ENCODE measurements around the gene SLC4A5.

The SLC4A5 gene

GRCh38 chr2:74312913-74313312 lies 30.3 kb downstream of the SLC4A5 start:
- no peak for DNase-seq

GRCh38 chr2:74307720-74308119 lies 35.5 kb downstream of the SLC4A5 start:
- DNase-seq, result no peak

GRCh38 chr2:74304332-74305148 lies 38.7 kb downstream of the SLC4A5 start:
- no peak for DNase-seq

- no peak for DNase-seq
Measured at GRCh38 chr2:74302865-74303264, 40.4 kb downstream of the SLC4A5 start.

- no peak for DNase-seq
Measured at GRCh38 chr2:74301262-74301661, 42.0 kb downstream of the SLC4A5 start.

- no peak for DNase-seq
Measured at GRCh38 chr2:74300506-74300905, 42.7 kb downstream of the SLC4A5 start.

- DNase-seq, result no peak
Measured at GRCh38 chr2:74297950-74298349, 45.3 kb downstream of the SLC4A5 start.

- DNase-seq, result no peak
Measured at GRCh38 chr2:74297391-74297790, 45.8 kb downstream of the SLC4A5 start.

- no peak for DNase-seq
Measured at GRCh38 chr2:74293191-74293991, 49.8 kb downstream of the SLC4A5 start.

GRCh38 chr2:74292751-74293150 lies 50.5 kb downstream of the SLC4A5 start:
- no peak for DNase-seq

- no peak for DNase-seq
Measured at GRCh38 chr2:74291886-74292621, 51.2 kb downstream of the SLC4A5 start.

GRCh38 chr2:74291218-74291544 lies 52.0 kb downstream of the SLC4A5 start:
- no peak for DNase-seq

GRCh38 chr2:74290466-74291217 lies 52.6 kb downstream of the SLC4A5 start:
- peak; percentile 6 for DNase-seq

- no peak for DNase-seq
Measured at GRCh38 chr2:74290066-74290465, 53.1 kb downstream of the SLC4A5 start.

GRCh38 chr2:74286725-74287124 lies 56.5 kb downstream of the SLC4A5 start:
- no peak for DNase-seq

- DNase-seq, result no peak
Measured at GRCh38 chr2:74281141-74281975, 61.9 kb downstream of the SLC4A5 start.

- DNase-seq, result no peak
Measured at GRCh38 chr2:74278694-74279093, 64.5 kb downstream of the SLC4A5 start.

GRCh38 chr2:74278176-74278575 lies 65.0 kb downstream of the SLC4A5 start:
- DNase-seq, result no peak

- DNase-seq, result no peak
Measured at GRCh38 chr2:74275228-74275627, 68.0 kb downstream of the SLC4A5 start.

- no peak for DNase-seq
Measured at GRCh38 chr2:74269667-74270066, 73.5 kb downstream of the SLC4A5 start.

- DNase-seq, result peak; percentile 6
Measured at GRCh38 chr2:74267068-74267467, 76.1 kb downstream of the SLC4A5 start.

GRCh38 chr2:74264281-74264680 lies 78.9 kb downstream of the SLC4A5 start:
- DNase-seq, result no peak

All from effector CD8-positive, alpha-beta T cell (primary cell).